CD1c-positive myeloid dendritic cell (primary cell): ENCODE measurements around the gene SYNCRIP.
A peak's percentile ranks its signal among the peaks of the same experiment; 100 is the strongest.
"Not testable (repeated sequence)": the region's sequence is repeated elsewhere in the genome, so short reads cannot be mapped to it uniquely, and the experiment has no call there.

Experiments
- DNase-seq: peaks from one replicate; pipeline ENCODE4 v3.0.0-alpha.2; 2016; ENCODE audit errors: extremely low spot score

Gene SYNCRIP

GRCh38 chr6:85642774-85643536, at the start of gene SYNCRIP:
SYNCRIP (minus strand) TSS chr6:85642886; CDS start chr6:85641439, 1,447 bp downstream.
- DNase-seq, result peak; percentile 99

DNA sequence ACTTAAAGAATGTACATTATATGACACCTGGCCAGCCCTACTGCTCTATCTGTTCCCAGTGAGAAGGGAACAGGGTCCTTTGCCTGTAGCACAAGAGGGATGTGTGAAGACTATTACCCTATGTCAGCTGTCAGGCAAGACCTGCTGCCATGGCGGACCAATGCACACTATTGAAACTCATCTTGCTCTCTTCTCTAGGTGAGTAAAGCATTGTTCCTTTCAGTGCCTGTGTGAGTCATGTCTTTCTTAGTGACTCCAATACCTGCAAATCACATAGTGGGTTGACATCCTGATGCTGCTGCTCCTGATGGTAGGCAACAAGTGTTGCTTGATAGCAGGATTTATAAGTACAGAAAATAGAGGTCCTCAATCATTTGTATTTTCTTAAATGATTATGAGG, 48.8 kb upstream of the SYNCRIP start:
- no peak for DNase-seq

GRCh38 chr6:85690071-85690470, 47.4 kb upstream of the SYNCRIP start:
- DNase-seq, result no peak

DNA sequence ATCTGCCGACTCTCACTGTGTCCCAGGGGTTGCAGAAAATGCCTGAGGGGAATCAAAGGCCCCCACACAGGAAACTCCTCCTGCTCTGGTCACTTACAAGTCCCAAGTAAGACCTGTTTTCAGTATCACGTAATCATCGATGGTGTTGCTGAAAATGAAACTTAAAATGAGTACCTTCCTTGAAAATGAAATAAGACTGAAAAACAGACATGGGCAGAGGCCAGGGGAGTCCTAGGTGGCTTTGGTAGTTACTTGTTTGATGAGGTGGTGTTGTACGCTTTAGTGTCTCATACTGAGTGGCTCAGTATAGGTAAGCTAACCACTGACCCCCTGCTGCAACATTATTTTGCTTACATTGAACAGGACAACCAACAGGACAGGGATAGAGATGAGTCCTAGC, 43.0 kb upstream of the SYNCRIP start:
- DNase-seq, result no peak

GRCh38 chr6:85684809-85685171, 42.1 kb upstream of the SYNCRIP start:
- DNase-seq, result no peak

DNA sequence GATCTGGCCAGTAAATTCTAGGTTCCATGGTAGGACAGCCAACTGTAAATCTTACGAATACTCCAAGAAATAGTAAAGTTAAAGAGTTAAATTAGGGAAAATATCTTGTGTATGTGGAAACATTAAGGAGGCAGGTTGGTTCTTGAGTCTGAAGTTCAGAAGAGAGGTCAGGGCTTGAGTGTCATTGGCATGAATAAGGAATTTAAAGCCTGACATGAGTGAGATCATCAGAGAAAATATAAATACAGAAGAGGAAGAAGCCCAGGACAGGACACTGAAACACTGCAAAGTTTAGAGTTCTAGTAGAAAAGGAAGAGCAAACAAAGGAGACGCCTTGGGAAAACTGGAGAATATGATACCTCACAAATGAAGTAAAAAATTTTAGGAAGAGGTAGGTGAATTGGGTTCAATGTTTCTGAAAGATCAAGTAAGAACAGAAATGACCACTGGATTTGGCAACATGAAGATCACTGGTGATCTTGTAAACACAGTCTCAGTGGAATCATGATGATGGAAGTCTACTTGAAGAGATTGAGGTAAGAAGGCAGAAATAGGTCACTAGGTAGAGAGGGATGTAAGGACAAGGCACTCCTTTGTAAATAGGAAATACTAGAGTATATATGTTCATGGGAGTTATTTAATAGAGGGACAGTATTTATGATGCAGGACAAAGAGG, 41.6 kb upstream of the SYNCRIP start:
- no peak for DNase-seq

DNA sequence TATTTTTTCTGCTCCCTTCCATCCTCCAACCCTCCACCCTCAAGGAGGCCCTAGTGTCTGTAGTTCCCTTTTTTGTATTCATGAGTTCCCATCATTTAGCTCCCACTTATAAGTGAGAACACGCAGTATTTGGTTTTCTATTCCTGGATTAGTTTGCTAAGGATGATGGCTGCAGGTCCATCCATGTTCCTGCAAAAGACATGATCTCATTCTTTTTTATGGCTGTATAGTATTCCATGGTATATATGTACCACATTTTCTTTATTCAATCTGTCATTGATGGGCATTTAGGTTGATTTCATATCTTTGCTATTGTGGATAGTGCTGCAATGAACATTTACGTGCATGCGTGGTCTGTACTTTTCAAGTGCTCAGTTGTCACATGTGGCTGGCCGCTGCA, 39.2 kb upstream of the SYNCRIP start:
- DNase-seq, result not testable (repeated sequence)

GRCh38 chr6:85680388-85680787, 37.7 kb upstream of the SYNCRIP start:
- no peak for DNase-seq

DNA sequence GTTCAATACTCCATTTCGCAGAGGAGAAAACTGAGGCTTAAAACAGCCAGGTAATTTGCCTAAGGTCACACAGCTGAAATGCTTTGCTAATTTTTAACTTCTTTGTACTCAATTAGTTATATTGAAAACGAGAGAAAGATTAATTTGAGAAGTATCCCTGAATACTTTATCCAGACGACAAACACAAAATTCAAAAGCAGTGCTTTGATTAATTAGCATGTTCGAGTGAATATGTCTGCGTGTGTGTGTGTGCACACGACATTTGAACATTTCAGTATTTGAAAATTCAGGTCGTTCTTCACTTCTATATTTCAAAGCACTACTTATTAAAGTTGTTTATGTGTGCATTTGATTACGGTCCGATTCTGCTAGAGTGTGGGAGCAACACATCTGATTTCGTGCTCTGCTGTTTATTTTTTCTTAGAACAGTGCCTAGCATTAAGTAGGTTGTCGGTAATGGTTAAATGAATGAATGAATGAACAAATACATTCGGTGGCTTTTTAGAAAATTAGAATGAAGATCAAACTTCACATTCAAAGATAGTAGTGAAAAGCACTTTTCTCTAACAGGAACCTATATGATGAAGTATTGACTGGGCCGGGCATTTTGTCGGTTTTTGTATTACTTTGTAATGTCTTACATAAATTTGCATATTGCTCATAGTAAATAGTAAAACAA, 36.9 kb upstream of the SYNCRIP start:
- no peak for DNase-seq

DNA sequence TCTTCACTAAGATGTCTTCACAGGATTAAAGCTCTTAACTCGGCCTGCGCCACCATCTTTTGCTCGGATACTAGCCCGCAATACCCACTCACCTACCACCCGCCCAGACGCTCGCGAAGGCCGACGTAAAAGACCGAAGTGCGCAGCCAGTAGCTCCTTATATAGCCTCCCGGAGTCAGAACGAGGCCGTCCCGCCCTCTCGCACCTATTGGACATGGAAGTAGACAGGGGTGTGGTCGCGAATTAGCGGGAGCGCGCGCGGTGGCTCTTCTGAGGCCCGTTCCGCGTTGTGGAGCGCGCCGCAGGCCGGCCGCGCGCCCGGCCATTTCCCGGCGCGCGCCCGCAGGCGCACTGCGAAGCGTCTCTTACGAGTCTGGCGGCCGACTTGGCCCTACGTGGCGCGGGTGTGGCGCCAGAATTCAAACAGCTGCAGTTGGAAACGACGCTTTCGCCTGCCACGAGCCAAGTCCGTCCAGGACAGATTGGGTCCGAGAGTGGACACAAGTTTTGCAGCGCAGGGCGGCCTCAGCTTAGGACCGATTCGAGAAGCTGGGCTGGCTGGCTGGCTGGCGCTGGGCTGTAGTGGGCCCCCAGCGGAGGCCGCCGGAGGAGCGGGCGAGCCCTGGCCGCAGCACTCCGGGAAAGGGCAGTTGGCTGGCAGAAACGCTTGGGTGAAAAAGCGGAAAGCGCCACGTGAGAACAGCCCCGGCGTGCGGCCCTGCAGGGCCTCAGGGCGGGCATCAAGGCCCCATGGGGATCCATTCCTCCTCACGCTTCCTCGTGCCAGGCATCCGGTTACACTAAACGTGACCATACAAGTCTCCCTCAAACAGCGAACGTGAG, 36.1 kb upstream of the SYNCRIP start:
- peak; percentile 100 for DNase-seq

DNA sequence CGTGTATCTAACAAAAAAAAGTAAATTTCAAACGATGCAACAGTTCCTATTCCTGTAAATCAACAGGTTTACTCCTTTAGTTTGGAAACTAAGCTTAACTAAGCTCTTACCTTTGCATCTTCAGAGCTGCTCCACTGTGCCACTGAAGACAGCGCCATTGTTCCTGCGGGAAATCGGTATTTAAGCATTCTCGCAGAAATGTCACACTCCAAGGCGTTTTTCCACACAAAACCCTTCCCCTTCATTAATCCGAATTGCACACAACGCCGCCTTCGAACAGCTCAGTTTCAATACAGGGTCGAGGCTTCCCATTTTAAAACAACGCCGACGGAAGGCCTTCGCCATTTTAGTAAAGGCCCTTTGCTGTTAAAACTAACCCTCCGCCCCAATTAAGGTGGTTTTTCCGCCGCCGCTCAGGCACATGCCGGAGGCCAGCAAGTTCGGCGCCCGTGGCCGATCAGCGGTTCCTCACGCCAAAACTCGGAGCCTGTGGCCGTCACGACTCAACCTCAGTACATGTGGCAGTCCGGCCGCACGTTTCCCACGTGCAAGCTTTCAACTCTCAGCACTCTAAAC, 35.4 kb upstream of the SYNCRIP start:
- DNase-seq, result no peak

DNA sequence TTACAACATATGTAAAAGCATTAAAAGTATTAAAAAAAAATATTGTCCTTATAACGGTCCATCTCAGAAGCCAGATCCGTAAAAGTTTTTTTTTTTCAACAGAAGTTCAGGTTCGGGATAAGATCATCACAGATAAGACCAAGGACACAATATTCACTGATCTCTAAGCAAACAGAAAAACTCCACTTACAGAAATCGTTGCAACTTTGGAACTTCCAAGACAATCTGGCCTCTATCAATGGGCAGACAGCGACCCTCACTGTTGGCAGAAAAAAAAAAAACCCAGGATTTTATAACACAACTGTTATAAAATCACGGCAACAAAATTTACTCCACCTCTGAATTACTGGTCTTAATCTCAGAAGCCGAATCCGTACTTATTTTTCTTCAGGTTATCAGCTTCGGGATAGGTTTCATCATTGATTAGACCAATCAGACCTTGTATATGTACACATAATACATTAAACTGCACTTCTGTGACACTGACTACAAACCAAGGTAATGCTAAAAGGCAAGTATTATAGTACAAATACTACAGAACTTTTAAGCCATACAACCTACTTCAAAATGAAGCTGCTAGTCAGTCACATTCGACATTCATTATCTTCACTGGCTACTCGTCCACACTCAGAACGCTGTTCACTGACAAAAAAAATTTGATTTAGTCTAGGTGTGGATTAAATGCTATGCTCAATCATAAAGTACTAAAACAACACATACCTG, 34.7 kb upstream of the SYNCRIP start:
- DNase-seq, result no peak

DNA sequence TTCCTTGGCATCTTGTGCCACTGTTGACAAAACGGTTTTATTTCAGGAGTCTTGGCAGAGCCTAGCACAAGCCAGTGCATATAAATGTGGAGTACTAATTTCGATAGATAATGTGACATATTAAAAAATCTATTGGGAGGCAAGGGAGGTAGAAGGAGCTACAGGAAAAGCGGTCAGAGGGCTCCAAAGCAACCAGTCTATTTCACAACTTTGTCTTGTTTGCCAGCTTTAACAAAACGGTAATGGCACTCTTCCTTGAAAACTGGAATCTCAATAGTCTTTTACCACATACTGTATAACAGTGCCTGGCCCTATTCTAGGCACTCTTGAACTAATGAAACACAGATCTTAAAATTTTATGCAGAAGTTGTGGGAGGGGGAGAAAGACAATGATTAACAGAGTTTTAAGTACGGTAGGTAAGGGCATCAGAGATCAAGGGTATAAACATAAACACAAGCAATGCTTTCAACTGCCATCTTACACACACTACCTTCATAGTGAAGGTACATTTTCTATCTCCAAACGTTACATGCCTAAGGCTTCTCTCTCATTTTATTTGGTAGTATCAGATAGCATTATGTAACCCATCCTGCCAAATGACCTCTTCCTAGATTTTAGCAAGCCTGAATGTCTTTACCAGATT, 33.5 kb upstream of the SYNCRIP start:
- no peak for DNase-seq

DNA sequence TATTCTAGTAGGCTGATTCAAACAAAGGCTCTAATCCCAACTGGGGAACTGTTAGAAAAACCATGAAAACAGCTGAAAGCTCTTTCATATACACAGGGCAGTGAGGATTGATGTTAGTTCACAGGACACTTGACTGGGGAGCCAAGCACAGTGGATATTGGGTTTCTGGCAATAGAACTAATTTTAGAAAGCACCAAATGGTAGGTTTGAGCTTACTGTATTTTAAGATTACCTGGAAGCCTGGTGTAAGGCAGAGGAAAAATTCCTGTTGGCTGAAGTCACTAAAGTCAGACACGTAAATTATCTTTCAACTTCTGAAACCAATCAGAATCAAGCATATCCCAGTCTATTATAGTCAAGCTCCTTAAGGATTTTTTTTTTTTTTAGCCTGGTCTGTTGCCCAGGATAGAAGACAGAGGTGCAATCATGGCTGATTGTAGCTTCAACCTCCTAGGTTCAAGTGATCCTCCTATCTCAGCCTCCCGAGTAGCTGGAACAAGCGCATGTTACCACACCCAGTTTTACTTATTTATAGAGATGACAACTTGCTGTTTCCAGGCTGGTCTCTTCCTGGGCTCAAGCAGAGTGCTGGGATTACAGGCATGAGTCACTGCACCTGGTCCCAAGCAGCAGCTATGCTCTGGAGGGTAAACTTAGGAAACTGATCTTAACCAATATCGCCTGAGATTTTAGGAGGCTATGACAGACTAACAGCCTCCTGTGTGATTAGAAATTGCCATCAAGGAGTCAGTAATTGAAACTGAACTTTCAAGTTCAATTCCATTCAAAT, 32.5 kb upstream of the SYNCRIP start:
- no peak for DNase-seq

DNA sequence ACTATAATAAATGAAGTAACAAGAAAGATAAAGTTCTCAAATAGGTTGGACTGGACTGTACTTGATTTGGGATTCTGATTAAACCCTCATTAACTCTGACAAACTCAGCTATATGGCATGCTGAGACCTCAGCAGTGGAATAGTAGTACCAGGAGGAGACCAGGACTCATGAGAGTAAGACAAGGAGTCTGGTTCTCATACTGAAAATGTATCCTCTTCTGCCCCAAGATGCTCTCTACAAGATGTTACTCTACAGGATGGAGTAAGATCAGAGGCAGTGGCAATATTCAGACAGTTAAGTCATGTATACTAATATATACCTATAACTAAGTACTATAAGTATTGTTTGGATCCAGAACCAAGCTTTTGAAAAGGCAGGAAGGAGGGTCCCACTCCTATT, 31.9 kb upstream of the SYNCRIP start:
- DNase-seq, result no peak

DNA sequence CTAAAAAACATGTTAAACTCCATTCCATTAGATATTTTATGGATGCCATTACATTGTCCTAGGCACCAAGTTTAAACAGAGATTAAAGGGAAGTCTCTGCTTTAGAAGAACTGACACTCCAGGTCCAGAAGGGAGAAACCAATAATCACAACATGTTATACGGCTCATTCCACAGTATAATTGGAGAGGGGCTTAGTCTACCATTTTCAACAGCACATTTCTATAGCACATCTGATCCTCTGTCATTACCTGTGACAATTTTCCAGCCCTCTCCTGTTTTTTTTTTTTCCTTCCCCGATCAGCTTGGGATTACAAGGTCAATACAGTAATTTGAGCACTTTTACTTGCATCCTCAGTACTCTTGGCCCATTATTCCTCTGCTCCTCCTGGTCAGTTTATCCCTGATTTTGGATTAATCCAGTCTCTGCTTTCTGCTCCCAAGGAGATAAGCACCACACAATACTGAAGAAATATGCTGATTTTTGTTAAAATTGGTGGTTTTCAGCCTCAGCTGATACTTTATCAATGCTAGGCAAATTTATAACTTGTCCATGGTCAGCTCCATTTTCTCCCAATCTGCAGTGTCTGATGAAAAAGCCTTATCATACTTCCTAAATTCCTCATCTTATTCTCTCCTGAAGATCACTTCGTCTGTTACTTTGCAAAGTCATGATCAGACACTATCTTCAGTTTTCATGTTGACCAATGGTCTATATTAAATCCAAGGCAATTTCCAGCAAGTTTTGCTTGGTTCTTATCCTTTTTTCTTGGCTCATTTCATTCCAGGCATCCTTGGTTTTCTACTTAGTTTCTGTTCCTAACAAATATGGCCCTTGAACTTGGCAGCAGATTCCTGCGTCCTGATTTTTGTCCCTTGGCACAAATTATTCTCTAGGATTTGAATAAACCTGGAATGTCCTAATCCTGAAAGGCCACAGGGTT, 30.8 kb upstream of the SYNCRIP start:
- DNase-seq, result no peak

- DNase-seq, result no peak
These were observed 29.9 kb upstream of the SYNCRIP start for GRCh38 chr6:85672623-85673022.

DNA sequence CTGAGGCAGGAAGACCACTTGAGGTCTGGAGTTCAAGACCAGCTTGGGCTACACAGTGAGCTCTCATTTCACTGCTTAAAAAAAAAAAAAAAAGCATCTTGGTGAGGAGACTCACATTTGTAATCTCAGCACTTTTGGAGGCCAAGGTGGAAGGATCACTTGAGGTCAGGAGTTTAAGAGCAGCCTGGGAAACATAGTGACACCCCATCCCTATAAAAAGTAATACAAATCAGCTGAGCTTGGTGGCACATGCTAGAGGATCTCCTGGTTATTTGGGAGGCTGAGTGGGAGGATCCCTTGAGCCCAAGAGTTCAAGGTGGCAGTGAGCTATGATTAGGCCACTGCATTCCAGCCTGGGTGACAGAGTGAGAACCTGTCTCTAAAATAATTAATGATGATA, 29.4 kb upstream of the SYNCRIP start:
- no peak for DNase-seq

GRCh38 chr6:85670573-85670972, 27.9 kb upstream of the SYNCRIP start:
- no peak for DNase-seq
